CD4-positive, alpha-beta T cell treated with Interleukin-4 for 1 hour (primary cell): ENCODE results near the gene NAV1.
"Not testable (repeated sequence)": the region's sequence is repeated elsewhere in the genome, so short reads cannot be mapped to it uniquely, and the experiment has no call there.

Experiments
- DNase-seq, 2 donors: peaks; one replicate each; pipeline ENCODE4 v3.0.0-alpha.2; 2020 to 2022

Gene NAV1

DNA sequence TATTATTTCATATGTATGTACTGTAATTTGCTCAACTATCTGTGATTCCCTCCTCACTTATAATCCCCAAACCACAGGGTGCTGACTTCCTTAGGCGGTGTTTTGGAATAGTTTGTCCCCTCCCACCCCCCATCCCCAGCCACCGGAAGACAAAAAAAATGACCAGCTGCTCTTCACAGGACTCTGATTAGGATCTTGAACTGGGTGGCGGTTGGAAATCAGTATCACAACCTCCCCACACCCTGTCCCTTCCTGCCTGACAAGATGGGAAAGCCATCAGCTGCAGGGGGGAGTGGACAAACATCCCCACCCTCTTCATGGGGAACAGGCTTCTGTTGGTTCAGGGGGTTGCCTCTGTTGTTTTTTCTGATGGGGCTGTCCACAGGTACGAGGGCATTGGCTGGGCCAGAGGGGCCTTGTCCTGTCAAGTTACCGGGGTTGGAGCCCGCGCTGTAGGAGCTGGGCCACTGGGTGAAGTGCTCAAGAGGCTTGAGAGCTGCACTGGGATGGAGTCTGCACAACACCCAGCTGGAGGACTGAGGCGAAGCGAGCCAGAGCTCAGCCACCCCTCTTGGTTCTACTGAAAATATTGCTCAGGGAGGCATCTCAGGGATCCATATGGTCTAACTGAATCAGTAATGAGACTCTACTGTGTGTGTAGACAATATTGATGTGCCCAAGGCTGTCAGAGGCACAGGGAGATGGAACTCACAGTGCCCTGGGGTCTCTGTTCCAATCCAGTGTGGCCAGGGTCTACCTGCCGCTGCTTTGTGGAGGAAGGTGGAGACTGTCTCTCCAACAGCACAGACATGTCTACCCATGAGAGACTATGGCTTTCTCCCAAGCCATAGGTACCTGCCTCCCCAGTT, 28.2 kb downstream of the NAV1 start:
- DNase-seq, result no peak

DNA sequence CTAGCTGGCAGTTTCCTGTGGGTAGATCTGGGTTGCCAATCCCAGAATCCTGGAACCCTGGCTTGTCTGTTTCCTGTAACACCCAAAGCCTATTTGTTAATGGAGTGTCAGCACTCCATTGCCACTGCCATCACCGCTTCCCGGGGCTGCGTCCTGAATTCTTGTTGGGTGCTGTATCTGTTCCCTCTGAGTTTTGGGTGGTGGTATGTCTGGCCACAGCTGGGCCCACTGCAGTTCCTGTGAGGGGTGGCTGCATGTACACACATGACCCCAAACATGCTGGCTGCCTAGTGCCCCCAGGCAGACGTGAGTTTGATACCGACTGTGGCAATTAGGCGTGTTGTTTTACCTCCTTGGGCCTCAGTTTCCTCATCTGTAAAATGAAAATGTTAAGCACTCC, 29.3 kb downstream of the NAV1 start:
- no peak for DNase-seq

DNA sequence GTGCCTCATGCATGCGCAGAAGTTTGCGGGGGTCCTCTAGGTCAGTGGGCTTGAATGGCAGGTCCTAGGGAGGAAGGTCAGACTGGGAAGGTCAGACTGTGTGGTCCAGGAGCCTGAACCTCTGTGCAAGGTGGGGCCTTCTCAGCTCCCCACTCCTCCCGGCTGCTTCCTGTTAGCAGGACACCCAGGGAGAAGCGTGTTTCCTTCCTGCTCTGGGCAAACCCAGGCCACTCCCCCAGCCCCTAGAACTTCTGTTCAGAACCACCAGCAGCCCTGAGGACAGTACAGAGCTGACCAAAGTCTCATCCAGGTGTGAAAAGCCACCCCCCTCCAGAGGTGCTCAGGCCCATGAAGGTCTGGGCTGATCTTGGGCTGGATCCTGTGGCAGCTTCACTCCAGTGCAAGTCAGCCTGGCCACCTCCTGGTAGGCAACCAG, 29.9 kb downstream of the NAV1 start:
- no peak for DNase-seq

- DNase-seq, result no peak
These were observed 31.4 kb downstream of the NAV1 start for GRCh38 chr1:201570181-201570885.

- DNase-seq, result peak in 1 of 2 donors; percentile 40
These were observed 32.1 kb downstream of the NAV1 start for GRCh38 chr1:201570886-201571624.

- DNase-seq, result no peak
These were observed 34.1 kb downstream of the NAV1 start for GRCh38 chr1:201573030-201573429.

DNA sequence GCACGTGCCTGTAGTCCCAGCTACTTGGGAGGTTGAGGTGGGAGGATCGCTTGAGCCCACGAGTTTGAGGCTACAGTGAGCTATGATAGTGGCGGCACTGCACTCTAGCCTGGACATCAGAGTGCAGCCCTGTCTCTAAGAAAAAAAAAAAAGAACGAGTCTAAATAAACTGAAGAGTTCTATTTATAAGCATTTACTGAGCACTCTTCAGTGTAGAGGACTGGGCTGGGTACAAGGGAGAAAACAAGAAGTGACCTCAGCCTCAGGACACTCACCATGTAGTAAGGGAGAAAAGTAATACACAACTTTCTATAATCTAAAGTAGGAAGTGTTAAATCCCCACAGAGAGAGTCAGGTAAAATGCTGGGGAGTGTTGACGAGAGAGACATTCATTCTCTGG, 35.0 kb downstream of the NAV1 start:
- DNase-seq, result no peak

DNA sequence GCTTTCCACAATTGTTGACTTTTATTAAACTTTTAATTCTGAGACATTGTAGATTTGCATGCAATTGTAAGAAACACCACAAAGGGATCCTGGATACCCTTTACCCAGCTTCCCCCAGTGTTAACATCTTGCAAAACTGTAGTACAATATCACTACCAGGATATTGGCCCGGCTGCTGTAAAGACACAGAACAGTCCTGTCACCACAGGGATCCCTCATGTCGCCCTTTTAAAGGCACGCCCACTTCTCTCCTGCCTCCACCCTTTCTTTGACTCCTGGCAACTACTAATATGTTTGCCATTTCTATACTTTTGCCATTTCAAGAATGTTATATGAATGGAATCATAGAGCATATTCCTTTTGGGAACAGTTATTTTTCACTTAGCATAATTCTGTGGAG, 37.0 kb downstream of the NAV1 start:
- no peak for DNase-seq

GRCh38 chr1:201576914-201577313, 38.0 kb downstream of the NAV1 start:
- DNase-seq, result no peak

DNA sequence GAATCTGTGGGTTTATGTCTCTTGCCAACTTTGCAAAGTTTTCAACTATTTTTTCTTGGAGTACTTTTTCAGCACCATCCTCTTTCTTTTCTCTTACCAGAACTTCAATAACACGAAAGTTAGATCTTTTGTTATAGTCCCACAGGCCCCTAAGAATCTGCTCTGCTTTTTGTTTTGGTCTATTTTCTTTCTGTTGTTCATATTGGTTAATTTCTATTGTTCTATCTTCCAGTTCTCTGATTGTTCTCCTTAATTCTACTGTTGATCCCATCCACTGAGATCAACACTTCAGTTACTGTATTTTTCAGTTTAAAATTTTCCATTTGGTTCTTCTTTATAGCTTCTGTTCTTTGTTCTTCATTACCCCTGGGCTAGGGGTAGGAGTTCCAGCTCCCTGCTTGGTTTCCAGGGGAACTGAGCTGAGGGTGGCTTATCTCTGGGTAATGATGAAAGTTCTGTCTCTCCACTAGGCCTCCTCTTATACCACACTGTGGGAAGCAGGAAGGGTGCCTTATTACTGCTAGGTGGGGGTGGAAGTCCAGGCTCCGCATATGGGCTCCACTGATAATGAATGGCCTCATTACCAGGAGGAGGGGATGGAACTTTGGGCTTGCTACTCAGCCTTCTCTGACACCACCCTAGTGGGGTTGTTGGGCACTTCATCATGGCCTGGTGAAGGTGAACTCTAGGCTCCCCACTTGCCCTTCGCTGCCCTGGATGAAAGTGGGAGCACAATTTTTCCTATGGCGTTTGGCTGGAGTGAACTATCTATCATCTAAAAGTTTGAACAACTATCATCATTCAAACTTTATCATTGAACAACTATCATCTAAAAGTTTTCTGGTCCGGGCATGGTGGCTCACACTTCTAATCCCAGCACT, 39.3 kb downstream of the NAV1 start:
- DNase-seq, result no peak

DNA sequence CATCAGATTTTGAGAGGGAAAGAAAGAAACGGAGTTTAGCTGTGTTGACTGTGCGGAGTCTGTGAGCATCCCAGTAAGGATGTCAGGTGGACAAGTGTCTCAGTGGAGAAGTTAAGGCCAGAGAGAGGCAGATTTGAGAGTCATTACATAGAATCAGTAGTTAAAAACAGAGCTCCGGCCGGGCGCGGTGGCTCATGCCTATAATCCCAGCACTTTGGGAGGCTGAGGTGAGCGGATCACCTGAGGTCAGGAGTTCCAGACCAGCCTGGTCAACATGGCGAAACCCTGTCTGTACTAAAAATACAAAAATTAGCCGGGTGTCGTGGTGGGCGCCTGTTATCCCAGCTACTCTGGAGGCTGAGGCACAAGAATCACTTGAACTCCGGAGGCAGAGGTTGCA, 42.4 kb downstream of the NAV1 start:
- DNase-seq, result not testable (repeated sequence)

DNA sequence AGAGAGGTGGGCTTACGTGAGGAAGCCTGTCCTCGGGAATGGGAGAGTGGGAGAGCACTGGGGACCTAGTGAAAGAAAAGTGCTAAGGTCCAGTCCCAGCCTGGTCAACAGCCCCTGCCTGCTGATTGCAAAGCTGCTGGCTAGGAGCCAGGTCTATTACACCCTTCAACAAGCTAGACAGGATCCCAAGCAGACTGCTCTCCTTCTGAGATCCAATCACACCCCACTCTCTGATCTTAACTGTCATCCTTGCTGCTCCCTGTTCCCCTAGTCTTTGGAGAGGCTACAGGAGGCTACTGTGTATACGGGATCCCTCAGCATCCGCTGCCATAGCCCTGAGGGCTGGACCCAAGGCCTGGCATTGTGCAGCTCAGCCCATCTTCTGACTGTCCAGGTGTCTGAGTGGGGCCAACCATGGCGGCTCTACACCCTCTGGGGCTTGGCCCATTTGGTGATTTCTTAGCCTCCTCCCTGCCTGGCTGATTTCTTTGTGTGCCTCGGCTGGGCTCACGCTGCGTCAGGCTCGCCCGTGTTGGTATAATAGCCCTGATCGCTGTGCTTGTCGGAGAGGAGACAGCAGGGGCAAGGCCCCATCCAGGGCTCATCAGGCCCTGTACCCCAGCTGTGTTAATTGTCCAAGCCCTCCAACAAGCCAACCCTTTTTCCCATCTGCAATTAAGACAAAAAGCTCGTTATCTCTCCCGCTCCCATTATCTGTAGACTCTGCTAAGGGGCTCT, 43.9 kb downstream of the NAV1 start:
- DNase-seq, result no peak

DNA sequence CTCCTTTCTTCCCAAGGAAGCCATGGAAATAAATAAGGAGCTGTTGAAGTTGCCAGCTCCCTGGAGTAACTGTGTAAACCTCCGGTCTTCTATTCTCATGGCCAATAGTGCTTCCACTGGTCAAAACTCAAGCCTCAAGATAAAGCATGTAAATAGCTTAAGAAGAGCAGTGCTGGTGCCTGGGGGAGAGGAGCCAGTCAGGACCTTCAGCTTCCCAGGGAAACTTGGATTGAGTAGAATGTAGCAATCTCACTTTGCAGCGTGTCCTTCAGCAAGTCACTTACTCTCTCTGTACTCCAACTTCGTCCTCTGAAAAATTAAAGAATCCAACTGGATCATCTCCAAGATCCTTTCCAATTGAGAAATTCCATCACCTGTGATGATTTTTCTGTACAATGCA, 44.7 kb downstream of the NAV1 start:
- DNase-seq, result no peak

DNA sequence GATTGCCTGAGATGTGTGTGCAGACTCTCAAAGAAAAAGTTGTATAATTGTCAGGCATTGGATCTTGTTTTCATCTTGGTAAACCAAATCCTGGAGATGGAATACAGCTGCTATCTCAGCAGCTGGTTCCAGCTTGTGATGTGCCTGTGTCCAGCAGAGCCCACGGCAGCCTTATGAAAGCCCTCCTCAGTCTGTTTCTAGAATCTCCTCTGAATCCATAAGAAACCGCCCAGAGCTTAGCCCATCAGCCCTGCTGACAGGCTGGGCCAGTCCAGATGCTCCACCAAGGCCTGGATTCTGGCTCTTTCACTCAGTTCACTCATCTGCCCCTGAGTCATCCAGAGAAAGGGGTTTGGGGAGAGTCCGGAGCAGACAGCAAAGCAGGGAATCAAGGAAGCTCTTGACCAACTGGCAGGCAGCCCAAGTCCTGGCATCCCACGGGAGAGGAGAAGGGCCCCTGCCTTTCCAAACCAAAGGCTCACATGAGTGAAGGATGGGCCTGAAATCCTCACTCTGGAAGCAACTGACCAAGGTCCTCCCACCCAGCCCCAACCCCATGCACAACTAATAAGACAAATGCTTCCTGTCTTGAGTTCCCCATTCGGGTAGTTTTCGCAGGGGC, 45.7 kb downstream of the NAV1 start:
- DNase-seq, result no peak

- DNase-seq, result no peak
These were observed 46.2 kb downstream of the NAV1 start for GRCh38 chr1:201585093-201585483.

DNA sequence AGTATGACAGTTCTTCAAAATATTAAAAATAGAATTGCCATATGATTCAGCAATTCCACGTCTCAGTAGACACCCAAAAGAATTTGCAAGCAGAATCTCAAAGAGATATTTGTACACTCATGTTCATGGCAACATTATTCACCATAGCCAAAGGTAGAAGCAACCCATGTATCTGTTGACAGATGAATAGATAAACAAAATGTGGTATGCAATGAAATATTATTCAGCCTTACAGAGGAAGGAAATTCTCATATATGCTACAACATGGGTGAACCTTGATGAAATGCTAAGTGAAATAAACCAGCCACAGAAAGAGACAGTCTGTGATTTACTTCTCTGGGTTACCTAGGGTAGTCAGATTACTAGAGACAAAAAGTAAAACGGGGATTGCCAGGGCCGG, 47.0 kb downstream of the NAV1 start:
- no peak for DNase-seq

DNA sequence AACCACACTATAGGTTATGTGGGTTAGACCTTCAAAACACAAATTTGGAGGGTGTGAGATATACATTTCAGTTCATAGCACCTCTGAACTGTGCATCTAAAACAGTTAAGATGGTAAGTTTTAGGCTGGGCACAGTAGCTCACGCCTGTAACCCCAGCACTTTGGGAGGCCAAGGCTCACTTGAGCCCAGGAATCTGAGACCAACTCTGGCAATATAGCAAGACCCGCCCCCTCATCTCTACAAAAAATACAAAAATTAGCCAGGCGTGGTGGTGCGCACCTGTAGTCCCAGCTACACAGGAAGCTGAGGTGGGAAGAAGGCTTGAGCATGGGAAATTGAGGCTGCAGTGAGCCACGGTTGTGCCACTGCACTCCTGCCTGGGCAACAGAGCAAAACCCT, 47.9 kb downstream of the NAV1 start:
- DNase-seq, result no peak

- DNase-seq, result no peak
These were observed 48.8 kb downstream of the NAV1 start for GRCh38 chr1:201587729-201588128.
